Left ventricle myocardium superior (tissue), 1 donor: Measurements from ENCODE around the gene ADGRD2. TPM values are rescaled to one million over a fixed set of nuclear protein-coding genes. Genes with fewer than 3 reads are reported as not detected.

Source experiments
- ATAC-seq: fragments of 200-7000 bp; cut with Tn5 transposase; one replicate; pipeline ENCODE4 v1.9.1; 2020; ENCODE audit warnings: mild to moderate bottlenecking, moderate library complexity
- DNase-seq: peaks from one replicate; pipeline ENCODE4 v3.0.0-alpha.2; 2020
- intact Hi-C: fragments of 100-400 bp; cut with micrococcal nuclease; formaldehyde crosslinking; loops from one replicate; pipeline ENCODE4 v1.11.0; 2022
- total RNA-seq: library from RNA; stranded (reverse); fragmentation: NEBNext Ultra II Directional; extraction: Animal tissue kit (Norgen Biotek cat#: 25700); gene quantifications from one replicate; pipeline ENCODE4 v1.2.1, GENCODE V29; 2021
- donor health status: DM: no; HTN: yes; CAD: no; lungs with severe emphysema.

Gene ADGRD2
- total RNA-seq, 1 donor from 2014 or later, result not detected

GRCh38 chr9:124490004-124490403 is 39.8 kb downstream of the ADGRD2 start:
- intact Hi-C loops, result no loop called here
- ATAC-seq (no peak), DNase-seq (no peak)

- intact Hi-C loops, result no loop called here
- DNase-seq (no peak), ATAC-seq (no peak)
Measured at GRCh38 chr9:124491049-124491975, 41.1 kb downstream of the ADGRD2 start.

GRCh38 chr9:124492818-124493217 is 42.6 kb downstream of the ADGRD2 start:
- intact Hi-C loops, result no loop called here
- DNase-seq (no peak), ATAC-seq (no peak)

- intact Hi-C loops, result no loop called here
- no peak for ATAC-seq
Measured at GRCh38 chr9:124493218-124493617, 43.0 kb downstream of the ADGRD2 start.

GRCh38 chr9:124493794-124494479 is 43.7 kb downstream of the ADGRD2 start:
- DNase-seq (no peak), ATAC-seq (no peak)
- intact Hi-C loops, result no loop called here

More at GRCh38 chr9:124493218-124493617, 43.0 kb downstream of the ADGRD2 start:
- DNase-seq, result no peak

- ATAC-seq (no peak), DNase-seq (no peak)
- intact Hi-C loops, result no loop called here
Measured at GRCh38 chr9:124495126-124496074, 45.1 kb downstream of the ADGRD2 start.

- ATAC-seq (no peak), DNase-seq (no peak)
- intact Hi-C loops, result no loop called here
Measured at GRCh38 chr9:124496075-124496449, 45.8 kb downstream of the ADGRD2 start.

- intact Hi-C loops, result no loop called here
- DNase-seq, result no peak
- ATAC-seq, result no peak
Measured at GRCh38 chr9:124496463-124496862, 46.2 kb downstream of the ADGRD2 start.

- intact Hi-C loops, result no loop called here
- ATAC-seq, result no peak
- DNase-seq, result no peak
Measured at GRCh38 chr9:124497441-124497840, 47.2 kb downstream of the ADGRD2 start.

GRCh38 chr9:124498040-124498439 is 47.8 kb downstream of the ADGRD2 start:
- intact Hi-C loops, result no loop called here
- no peak for DNase-seq
- no peak for ATAC-seq

- DNase-seq, result no peak
- no peak for ATAC-seq
- intact Hi-C loops, result no loop called here
Measured at GRCh38 chr9:124498499-124499146, 48.4 kb downstream of the ADGRD2 start.

- ATAC-seq (no peak), DNase-seq (no peak)
- intact Hi-C loops, result no loop called here
Measured at GRCh38 chr9:124499216-124499615, 49.0 kb downstream of the ADGRD2 start.

GRCh38 chr9:124500028-124500795 is 50.0 kb downstream of the ADGRD2 start:
- DNase-seq, result no peak
- ATAC-seq, result no peak
- intact Hi-C loops, result no loop called here

GRCh38 chr9:124500796-124501611 is 50.8 kb downstream of the ADGRD2 start:
- intact Hi-C loops, result no loop called here
- ATAC-seq (no peak), DNase-seq (no peak)

GRCh38 chr9:124501771-124502320 is 51.6 kb downstream of the ADGRD2 start:
- ATAC-seq (no peak), DNase-seq (no peak)
- intact Hi-C loops, result no loop called here

GRCh38 chr9:124502711-124503702 is 52.8 kb downstream of the ADGRD2 start:
- ATAC-seq (no peak), DNase-seq (no peak)
- intact Hi-C loops, result no loop called here
